IMR-90 (cell line): ENCODE measurements around the gene AGT. TPM values are rescaled to one million over a fixed set of nuclear protein-coding genes. Genes with fewer than 3 reads are reported as not detected.

Experiments
- ATAC-seq: fragments of 200-7000 bp; cut with Tn5 transposase; 2 replicates; pipeline ENCODE4 v1.9.1; 2020; ENCODE audit warnings: low read depth, mild to moderate bottlenecking, moderate library complexity
- BruUV-seq: library from RNA; stranded (reverse); fragments of 400-500 nt; replicated peaks from 2 replicates; lab custom pipeline; 2021; lab: Mats Ljungman, UMichigan
- CTCF ChIA-PET: fragments of 300-600 bp; formaldehyde crosslinking; extraction: SDS; loops from one replicate; lab custom pipeline; 2021; ENCODE audit warnings: antibody characterized with exemption; lab: Yijun Ruan, JAX
- POLR2A ChIA-PET: fragments of 300-600 bp; sonication (Branson Sonifier 250); formaldehyde crosslinking; loops from one replicate; lab custom pipeline; 2022; ENCODE audit warnings: antibody characterized with exemption; ENCODE audit not compliant: unreplicated experiment; lab: Charles Lee
- DNase-seq: peaks from one replicate; pipeline ENCODE4 v3.0.0; 2013
- H2AFZ ChIP-seq: replicated peaks from 2 replicates; pipeline ENCODE3; 2013; ENCODE audit warnings: low read length, mild to moderate bottlenecking; ENCODE audit not compliant: poor library complexity
- H2AK5ac ChIP-seq: 2 replicates; pipeline ENCODE4 v1.6.1; 2013; ENCODE audit warnings: low read depth, low read length, inconsistent platforms
- H2AK9ac ChIP-seq: replicated peaks from 2 replicates; pipeline ENCODE3; 2013; ENCODE audit warnings: mild to moderate bottlenecking, low read depth, low read length, moderate library complexity; ENCODE audit not compliant: poor library complexity
- H2BK120ac ChIP-seq: 2 replicates; pipeline ENCODE4 v1.6.1; 2013; ENCODE audit warnings: low read depth, low read length, inconsistent platforms
- H2BK15ac ChIP-seq: 3 replicates; pipeline ENCODE4 v1.6.1; 2013; ENCODE audit warnings: low read depth, low read length, inconsistent platforms
- H2BK20ac ChIP-seq: 2 replicates; pipeline ENCODE4 v1.6.1; 2013; ENCODE audit warnings: low read depth, mild to moderate bottlenecking, inconsistent platforms, low read length, moderate library complexity
- H2BK5ac ChIP-seq: 2 replicates; pipeline ENCODE4 v1.6.1; 2013; ENCODE audit warnings: mild to moderate bottlenecking, low read depth, low read length, inconsistent platforms; ENCODE audit not compliant: poor library complexity, severe bottlenecking
- H3K14ac ChIP-seq: replicated peaks from 2 replicates; pipeline ENCODE4 v1.6.1; 2013; ENCODE audit warnings: low read depth, low read length, inconsistent platforms
- H3K18ac ChIP-seq: 2 replicates; pipeline ENCODE4 v1.6.1; 2013; ENCODE audit warnings: low read depth, low read length, control low read depth
- H3K23ac ChIP-seq: 2 replicates; pipeline ENCODE4 v1.6.1; 2013; ENCODE audit warnings: low read depth, low read length, inconsistent platforms
- H3K27ac ChIP-seq: 2 replicates; pipeline ENCODE4 v1.5.1; 2013; ENCODE audit warnings: mild to moderate bottlenecking, control low read depth, low read length; ENCODE audit not compliant: insufficient read depth
- H3K27me3 ChIP-seq: 2 replicates; pipeline ENCODE4 v1.6.1; 2013; ENCODE audit warnings: low read length; ENCODE audit not compliant: control insufficient read depth, insufficient read depth
- H3K36me3 ChIP-seq: 2 replicates; pipeline ENCODE4 v1.6.1; 2013; ENCODE audit warnings: low read length, mixed read lengths; ENCODE audit not compliant: control insufficient read depth, insufficient read depth
- H3K4ac ChIP-seq: 2 replicates; pipeline ENCODE4 v1.6.1; 2013; ENCODE audit warnings: low read depth, low read length, inconsistent platforms
- H3K4me1 ChIP-seq: 2 replicates; pipeline ENCODE4 v1.6.1; 2013; ENCODE audit warnings: low read length, mixed read lengths; ENCODE audit not compliant: control insufficient read depth, insufficient read depth
- H3K4me2 ChIP-seq: 2 replicates; pipeline ENCODE4 v1.6.1; 2013; ENCODE audit warnings: low read depth, mild to moderate bottlenecking, control low read depth, low read length, moderate library complexity
- H3K4me3 ChIP-seq: 2 replicates; pipeline ENCODE4 v1.5.1; 2013; ENCODE audit warnings: low read depth, mild to moderate bottlenecking, control low read depth, low read length, moderate library complexity; ENCODE audit not compliant: insufficient read depth
- H3K56ac ChIP-seq: 2 replicates; pipeline ENCODE4 v1.6.1; 2013; ENCODE audit warnings: low read length, inconsistent platforms; ENCODE audit not compliant: insufficient read depth; ENCODE audit errors: extremely low read depth
- H3K79me1 ChIP-seq, 2 experiments: 2 replicates each; pipeline ENCODE4 v1.6.1; 2013; ENCODE audit warnings: low read length in 2 of 2, inconsistent platforms in 1 of 2, low read depth in 1 of 2
- H3K9ac ChIP-seq: 2 replicates; pipeline ENCODE4 v1.6.1; 2013; ENCODE audit warnings: low read depth, low read length, control low read depth
- H3K9me1 ChIP-seq: 2 replicates; pipeline ENCODE4 v1.6.1; 2013; ENCODE audit warnings: low read length, inconsistent platforms; ENCODE audit not compliant: insufficient read depth
- H3K9me3 ChIP-seq: 2 replicates; pipeline ENCODE4 v1.6.1; 2013; ENCODE audit warnings: low read length; ENCODE audit not compliant: control insufficient read depth, insufficient read depth
- H4K20me1 ChIP-seq: 2 replicates; pipeline ENCODE4 v1.6.1; 2013; ENCODE audit warnings: low read length, inconsistent platforms; ENCODE audit not compliant: insufficient read depth
- H4K5ac ChIP-seq: 2 replicates; pipeline ENCODE4 v1.6.1; 2013; ENCODE audit warnings: mild to moderate bottlenecking, low read depth, low read length, control low read depth
- H4K8ac ChIP-seq, 2 experiments: 2 replicates each; pipeline ENCODE4 v1.6.1; 2013; ENCODE audit warnings: low read depth in 2 of 2, low read length in 2 of 2, control low read depth in 1 of 2, inconsistent platforms in 1 of 2
- H4K91ac ChIP-seq: 2 replicates; pipeline ENCODE4 v1.6.1; 2013; ENCODE audit warnings: low read depth, low read length, inconsistent platforms; ENCODE audit not compliant: insufficient read depth
- BHLHE40 ChIP-seq: fragments of 150-350 bp; IDR thresholded peaks from 2 replicates; pipeline ENCODE4 v1.6.1; 2016; ENCODE audit warnings: mild to moderate bottlenecking, low read depth, low read length
- CEBPB ChIP-seq: IDR thresholded peaks from 2 replicates; pipeline ENCODE4 v1.6.1; 2012; ENCODE audit warnings: low read depth, low read length, improper control_type of control experiment
- CHD1 ChIP-seq: IDR thresholded peaks from 2 replicates; pipeline ENCODE4 v1.6.1; 2012; ENCODE audit warnings: low read depth, low read length, improper control_type of control experiment
- FOS ChIP-seq: fragments of 150-350 bp; IDR thresholded peaks from 2 replicates; pipeline ENCODE4 v1.6.1; 2016; ENCODE audit warnings: low read depth, low read length
- MAFK ChIP-seq: IDR thresholded peaks from 2 replicates; pipeline ENCODE4 v1.6.1; 2012; ENCODE audit warnings: low read depth, low read length, improper control_type of control experiment
- MAZ ChIP-seq: IDR thresholded peaks from 2 replicates; pipeline ENCODE4 v1.6.1; 2012; ENCODE audit warnings: low read depth, mild to moderate bottlenecking, low read length, improper control_type of control experiment, moderate library complexity, borderline replicate concordance
- POLR2A ChIP-seq: IDR thresholded peaks from 2 replicates; pipeline ENCODE4 v1.6.1; 2012; ENCODE audit warnings: mild to moderate bottlenecking, low read depth, low read length
- RAD21 ChIP-seq: IDR thresholded peaks from 2 replicates; pipeline ENCODE4 v1.6.1; 2012; ENCODE audit warnings: low read length, improper control_type of control experiment
- RCOR1 ChIP-seq: IDR thresholded peaks from 2 replicates; pipeline ENCODE4 v1.6.1; 2012; ENCODE audit warnings: mild to moderate bottlenecking, low read length, improper control_type of control experiment; ENCODE audit not compliant: insufficient replicate concordance
- RFX5 ChIP-seq: IDR thresholded peaks from 2 replicates; pipeline ENCODE4 v1.8.0; 2012; ENCODE audit warnings: low read depth, mild to moderate bottlenecking, low read length, moderate library complexity
- SMC3 ChIP-seq: fragments of 150-350 bp; IDR thresholded peaks from 2 replicates; pipeline ENCODE4 v1.6.1; 2016; ENCODE audit warnings: low read depth, mild to moderate bottlenecking, antibody characterized with exemption, low read length, moderate library complexity
- WGBS, 2 experiments: methylation state at CpG; one replicate each; pipeline versions ENCODE4 v1.1.5 to v1.1.7; 2013; ENCODE audit warnings: missing lambda C conversion rate in 2 of 2; ENCODE audit not compliant: insufficient read length in 1 of 2; ENCODE audit errors: extremely low coverage in 2 of 2; 5-methylcytosine and 5-hydroxymethylcytosine counted together
- dilution Hi-C: fragments of 300-500 bp; cut with HindIII; formaldehyde crosslinking; loops from one replicate; pipeline ENCODE4 v1.14.3; 2018; ENCODE audit warnings: low sequenced_read_pairs; ENCODE audit not compliant: unreplicated experiment
- in situ Hi-C: fragments of 300-500 bp; cut with MboI; formaldehyde crosslinking; loops from 3 replicates; pipeline ENCODE4 v1.14.3; 2019; ENCODE audit warnings: low sequenced_read_pairs, inconsistent platforms, mixed read lengths
- intact Hi-C: fragments of 100-400 bp; cut with micrococcal nuclease; formaldehyde crosslinking; loops from 2 replicates; pipeline ENCODE4 v1.10.0; 2022
- polyA plus RNA-seq, 3 experiments: library from polyadenylated mRNA; depleted of rRNA; stranded (reverse); fragments of >200 nt; gene quantifications; 2 replicates each; pipeline ENCODE4 v1.2.3, GENCODE V29; 2012; ENCODE audit warnings: low replicate concordance in 1 of 3
- total RNA-seq: library from RNA; depleted of rRNA; stranded (reverse); fragments of >200 nt; gene quantifications from 2 replicates; pipeline ENCODE4 v1.2.3, GENCODE V29; 2012
- TF ChIP-seq, protein P1 (sequence below): fragments of 150-350 bp; IDR thresholded peaks from 2 replicates; pipeline ENCODE4 v1.6.1; 2017; ENCODE audit warnings: mild to moderate bottlenecking, antibody characterized with exemption, low read length, low read depth
- TF ChIP-seq, protein P2 (sequence below): fragments of 150-350 bp; IDR thresholded peaks from 2 replicates; pipeline ENCODE4 v1.6.1; 2016; ENCODE audit warnings: low read depth, mild to moderate bottlenecking, low read length, moderate library complexity, borderline replicate concordance

The AGT gene
- total and polyA plus RNA-seq, 2 of the 4 experiments (the other 2 are of a cell fraction) = 0.18 to 0.34 TPM

DNA sequence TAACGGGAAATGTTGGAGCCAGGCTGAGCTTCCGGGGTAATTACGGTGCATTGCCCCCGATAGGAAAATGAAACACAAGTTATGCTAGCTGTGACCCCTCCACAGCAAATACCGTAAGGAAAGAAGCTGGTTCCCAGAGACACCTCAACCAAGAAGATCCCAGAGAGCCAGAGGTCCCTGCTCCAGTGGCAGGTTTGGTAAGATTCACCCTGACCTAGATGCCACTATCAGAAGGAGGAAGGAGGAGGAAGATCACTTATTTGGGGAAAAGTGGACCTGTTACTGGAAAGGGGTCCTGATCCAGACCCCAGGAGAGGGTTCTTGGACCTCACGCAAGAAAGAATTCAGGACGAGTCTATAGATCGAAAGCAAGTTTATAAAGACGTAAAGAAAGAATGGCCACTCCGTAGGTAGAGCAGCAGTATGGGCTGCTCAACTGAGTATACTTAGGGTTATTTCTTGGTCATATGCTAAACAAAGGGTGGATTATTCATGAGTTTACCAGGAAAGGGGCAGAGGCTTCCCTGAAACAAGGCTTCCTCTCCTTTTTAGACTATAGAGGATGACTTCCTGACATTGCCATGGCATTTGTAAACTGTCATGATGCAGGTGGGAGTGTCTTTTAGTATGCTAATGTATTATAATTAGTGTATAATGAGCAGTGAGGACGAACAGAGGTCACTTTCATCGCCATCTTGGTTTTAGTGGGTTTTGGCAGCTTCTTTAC is 25.8 kb upstream of the AGT start:
- CTCF ChIA-PET = no interaction called here

More for the DNA sequence above, 25.8 kb upstream of the AGT start:
- Histone ChIP-seq H4K8ac (no peak overlapping the region), H2BK20ac (no peak overlapping the region), H3K56ac (no peak overlapping the region), H3K9me1 (no peaks in the 10 kb centered on the region), H3K4me3 (no peak overlapping the region), H3K79me1 (no peaks in the 10 kb centered on the region), H2AK5ac (no peak overlapping the region), H3K27ac (no peak overlapping the region), H3K27me3 (peaks cover 6% of the 10 kb centered on the region), H3K4me2 (no peak overlapping the region), H2BK5ac (no peak overlapping the region), H3K9ac (no peak overlapping the region), H4K5ac (no peak overlapping the region), H3K23ac (no peak overlapping the region), H3K9me3 (no peaks in the 10 kb centered on the region), H2AFZ (no peak overlapping the region), H2BK15ac (no peak overlapping the region), H2BK120ac (no peak overlapping the region), H4K20me1 (no peaks in the 10 kb centered on the region), H3K14ac (no peak overlapping the region), H2AK9ac (no peak overlapping the region), H3K36me3 (no peaks in the 10 kb centered on the region), H3K4me1 (peaks cover 6% of the 10 kb centered on the region; the same call in 1 of the 2 replicates), H3K4ac (no peak overlapping the region), H3K18ac (no peak overlapping the region), H4K91ac (no peak overlapping the region)
- 92% methylated on average over 3 of the region's 12 CpGs; no CpG with 5 or more reads in 1 of the 2 experiments for WGBS, 2 experiments
- no peak for ATAC-seq
- in situ Hi-C loops = no loop called here
- POLR2A ChIA-PET = no interaction called here
- DNase-seq = no peak
- TF ChIP-seq RFX5 (no peak), POLR2A (no peak), MAFK (no peak), CHD1 (no peak), CEBPB (no peak), RCOR1 (no peak), MAZ (no peak), SMC3 (no peak), FOS (no peak), BHLHE40 (no peak), RAD21 (no peak)
- TF ChIP-seq, protein P1, sequence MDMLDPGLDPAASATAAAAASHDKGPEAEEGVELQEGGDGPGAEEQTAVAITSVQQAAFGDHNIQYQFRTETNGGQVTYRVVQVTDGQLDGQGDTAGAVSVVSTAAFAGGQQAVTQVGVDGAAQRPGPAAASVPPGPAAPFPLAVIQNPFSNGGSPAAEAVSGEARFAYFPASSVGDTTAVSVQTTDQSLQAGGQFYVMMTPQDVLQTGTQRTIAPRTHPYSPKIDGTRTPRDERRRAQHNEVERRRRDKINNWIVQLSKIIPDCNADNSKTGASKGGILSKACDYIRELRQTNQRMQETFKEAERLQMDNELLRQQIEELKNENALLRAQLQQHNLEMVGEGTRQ = no peak
- TF ChIP-seq, protein P2, sequence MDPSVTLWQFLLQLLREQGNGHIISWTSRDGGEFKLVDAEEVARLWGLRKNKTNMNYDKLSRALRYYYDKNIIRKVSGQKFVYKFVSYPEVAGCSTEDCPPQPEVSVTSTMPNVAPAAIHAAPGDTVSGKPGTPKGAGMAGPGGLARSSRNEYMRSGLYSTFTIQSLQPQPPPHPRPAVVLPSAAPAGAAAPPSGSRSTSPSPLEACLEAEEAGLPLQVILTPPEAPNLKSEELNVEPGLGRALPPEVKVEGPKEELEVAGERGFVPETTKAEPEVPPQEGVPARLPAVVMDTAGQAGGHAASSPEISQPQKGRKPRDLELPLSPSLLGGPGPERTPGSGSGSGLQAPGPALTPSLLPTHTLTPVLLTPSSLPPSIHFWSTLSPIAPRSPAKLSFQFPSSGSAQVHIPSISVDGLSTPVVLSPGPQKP = no peak
- BruUV-seq = no TSS peak
- intact Hi-C loops = no loop called here
- dilution Hi-C loops = no loop called here
